SK-N-SH (cell line): Measurements from ENCODE around the gene D2HGDH. TPM values are rescaled to one million over a fixed set of nuclear protein-coding genes. Genes with fewer than 3 reads are reported as not detected.

Experiments
- CTCF ChIA-PET: fragments of 300-600, 350-600 bp; formaldehyde crosslinking; extraction: SDS; loops from one replicate; lab custom pipeline; 2021; lab: Yijun Ruan, JAX
- POLR2A ChIA-PET: fragments of 350-600 bp; sonication (Branson Sonifier 250); formaldehyde crosslinking; extraction: SDS; loops from one replicate; lab custom pipeline; 2020; ENCODE audit warnings: antibody characterized with exemption, inconsistent platforms; lab: Yijun Ruan, JAX
- DNase-seq: peaks from one replicate; pipeline ENCODE4 v3.0.0; 2012
- H2AFZ ChIP-seq: fragments of 200-600 bp; sonication (generic); 2 replicates; pipeline ENCODE4 v1.8.1; 2016; ENCODE audit warnings: antibody characterized with exemption, mild to moderate bottlenecking, low read depth
- H3F3A ChIP-seq: fragments of 200-600 bp; sonication (generic); replicated peaks from 2 replicates; pipeline ENCODE3; 2016; ENCODE audit warnings: antibody characterized with exemption, mild to moderate bottlenecking; ENCODE audit not compliant: insufficient read depth
- H3K27ac ChIP-seq, 2 experiments: fragments of 200-500 bp in 1 of 2; fragments of 200-600 bp in 1 of 2; sonication (Bioruptor generic) in 1 of 2; sonication (generic), shearing (Covaris generic) in 1 of 2; 2 replicates each; pipeline versions ENCODE4 v1.5.1 to v1.6.1; 2014 to 2016; ENCODE audit warnings: low read depth in 2 of 2, inconsistent platforms in 1 of 2, low read length in 1 of 2, mild to moderate bottlenecking in 1 of 2, mixed read lengths in 1 of 2
- H3K27me3 ChIP-seq: fragments of 200-600 bp; sonication (generic), shearing (Covaris generic); 2 replicates; pipeline ENCODE4 v1.6.1; 2016; ENCODE audit warnings: mixed run types; ENCODE audit not compliant: insufficient read depth
- H3K36me3 ChIP-seq, 2 experiments: fragments of 200-500 bp in 1 of 2; fragments of 200-600 bp in 1 of 2; sonication (Bioruptor generic) in 1 of 2; sonication (generic) in 1 of 2; replicated peaks in 1 of 2; 2 replicates each; pipeline versions ENCODE3 to v1.5.1; 2014 to 2016; ENCODE audit warnings: low read length in 1 of 2, mild to moderate bottlenecking in 1 of 2; ENCODE audit not compliant: insufficient read depth in 2 of 2, control insufficient read depth in 1 of 2
- H3K4me1 ChIP-seq, 2 experiments: fragments of 200-500 bp in 1 of 2; fragments of 200-600 bp in 1 of 2; sonication (Bioruptor generic) in 1 of 2; sonication (generic), shearing (Covaris generic) in 1 of 2; 2 replicates each; pipeline versions ENCODE4 v1.5.1 to v1.6.1; 2014 to 2016; ENCODE audit warnings: low read depth in 1 of 2, low read length in 1 of 2, mixed run types in 1 of 2; ENCODE audit not compliant: insufficient read depth in 2 of 2, control insufficient read depth in 1 of 2
- H3K4me2 ChIP-seq: fragments of 200-600 bp; sonication (generic), shearing (Covaris generic); 2 replicates; pipeline ENCODE4 v1.6.1; 2017; ENCODE audit warnings: mixed run types
- H3K4me3 ChIP-seq, 2 experiments: fragments of 200-500 bp in 1 of 2; fragments of 200-600 bp in 1 of 2; sonication (Bioruptor generic) in 1 of 2; sonication (generic), shearing (Covaris generic) in 1 of 2; 2 replicates each; pipeline versions ENCODE4 v1.5.1 to v1.8.1; 2014 to 2016; ENCODE audit warnings: low read depth in 2 of 2, inconsistent platforms in 1 of 2, low read length in 1 of 2, mild to moderate bottlenecking in 1 of 2, mixed read lengths in 1 of 2, moderate library complexity in 1 of 2
- H3K79me2 ChIP-seq: fragments of 200-600 bp; sonication (generic); 2 replicates; pipeline ENCODE4 v1.8.1; 2017; ENCODE audit warnings: mild to moderate bottlenecking; ENCODE audit not compliant: insufficient read depth
- H3K9ac ChIP-seq: fragments of 200-600 bp; sonication (generic); 2 replicates; pipeline ENCODE4 v1.6.1; 2017; ENCODE audit warnings: mixed run types
- H3K9me2 ChIP-seq: fragments of 200-600 bp; sonication (generic); 2 replicates; pipeline ENCODE4 v1.6.1; 2017; ENCODE audit warnings: mixed run types
- H3K9me3 ChIP-seq: fragments of 200-600 bp; sonication (generic); 2 replicates; pipeline ENCODE4 v1.6.1; 2017; ENCODE audit warnings: mixed run types, mild to moderate bottlenecking, moderate library complexity
- H4K20me1 ChIP-seq: fragments of 200-600 bp; sonication (generic); 2 replicates; pipeline ENCODE4 v1.6.1; 2017; ENCODE audit warnings: mild to moderate bottlenecking, mixed run types; ENCODE audit not compliant: insufficient read depth
- CHD2 ChIP-seq: fragments of 150-350 bp; IDR thresholded peaks from 2 replicates; pipeline ENCODE4 v1.6.1; 2018; ENCODE audit warnings: low read length; ENCODE audit not compliant: partially characterized antibody
- EZH2phosphoT487 ChIP-seq: fragments of 200-600 bp; sonication (generic); IDR thresholded peaks from 2 replicates; pipeline ENCODE4 v1.6.1; 2017; ENCODE audit warnings: low read depth, mixed run types, mild to moderate bottlenecking, antibody characterized with exemption, moderate library complexity, borderline replicate concordance
- FOXJ3 ChIP-seq: sonication (generic); formaldehyde crosslinking; IDR thresholded peaks from 2 replicates; pipeline ENCODE4 v1.5.1; 2020; ENCODE audit warnings: mild to moderate bottlenecking, missing genetic modification reagents
- IRF3 ChIP-seq: fragments of 150-350 bp; IDR thresholded peaks from 2 replicates; pipeline ENCODE4 v1.6.1; 2016; ENCODE audit warnings: mild to moderate bottlenecking, low read depth, low read length
- JUND ChIP-seq: IDR thresholded peaks from 2 replicates; pipeline ENCODE4 v1.4.0; 2012
- NFIC ChIP-seq: IDR thresholded peaks from 2 replicates; pipeline ENCODE4 v1.4.0; 2012; ENCODE audit warnings: borderline replicate concordance
- RAD21 ChIP-seq: IDR thresholded peaks from 2 replicates; pipeline ENCODE4 v1.6.1; 2012; ENCODE audit warnings: mild to moderate bottlenecking, low read length
- RCOR1 ChIP-seq: fragments of 150-350 bp; IDR thresholded peaks from 2 replicates; pipeline ENCODE4 v1.6.1; 2017; ENCODE audit warnings: antibody characterized with exemption, low read length
- REST ChIP-seq: IDR thresholded peaks from 2 replicates; pipeline ENCODE4 v1.6.1; 2012; ENCODE audit warnings: mild to moderate bottlenecking, low read depth, low read length, moderate library complexity
- SIN3A ChIP-seq: IDR thresholded peaks from 2 replicates; pipeline ENCODE4 v1.6.1; 2012; ENCODE audit warnings: low read depth, mild to moderate bottlenecking, low read length, moderate library complexity, borderline replicate concordance
- TCF12 ChIP-seq: IDR thresholded peaks from 2 replicates; pipeline ENCODE4 v1.4.0; 2012
- USF2 ChIP-seq: fragments of 150-350 bp; IDR thresholded peaks from 2 replicates; pipeline ENCODE4 v1.6.1; 2017; ENCODE audit warnings: antibody characterized with exemption, low read length, low read depth, borderline replicate concordance
- YY1 ChIP-seq: IDR thresholded peaks from 2 replicates; pipeline ENCODE4 v1.4.0; 2012; ENCODE audit warnings: low read depth, mild to moderate bottlenecking
- ZBTB33 ChIP-seq: IDR thresholded peaks from 2 replicates; pipeline ENCODE4 v1.4.0; 2012; ENCODE audit warnings: low read depth, borderline replicate concordance
- WGBS: methylation state at CpG from one replicate; pipeline ENCODE4 v1.1.6; 2017; ENCODE audit warnings: low lambda C conversion rate; 5-methylcytosine and 5-hydroxymethylcytosine counted together
- polyA plus RNA-seq, 3 experiments: library from polyadenylated mRNA; depleted of rRNA; stranded (reverse); fragments of >200 nt; gene quantifications; 2 replicates each; pipeline ENCODE4 v1.2.3, GENCODE V29; 2012

D2HGDH gene
- polyA plus RNA-seq, 1 of the 3 experiments (the other 2 are of a cell fraction) = 36.3 TPM

- Histone ChIP-seq H3K9me2 (no peaks in the 10 kb centered on the region), H3K9me3 (no peaks in the 10 kb centered on the region), H4K20me1 (no peaks in the 10 kb centered on the region), H2AFZ (no peak overlapping the region), H3K27me3 (no peaks in the 10 kb centered on the region)
- CTCF ChIA-PET = interaction anchor here (1.4 to 2.0 kb wide), 3 partner anchors 68 to 100 kb away, joined by 5 to 7 read pairs (median 5); partner anchors contain the start of genes D2HGDH and ING5
- peak; percentile 29 for DNase-seq
- TF ChIP-seq NFIC (no peak), IRF3 (no peak), TCF12 (no peak), EZH2phosphoT487 (no peak), YY1 (no peak), RAD21 (no peak), REST (no peak), SIN3A (no peak), CHD2 (no peak), FOXJ3 (CRISPR knock-in tag) (no peak), ZBTB33 (no peak), USF2 (no peak), JUND (no peak), RCOR1 (no peak)
- TF ChIP-seq, all 33 proteins: peak for 0
- H3K79me2 ChIP-seq = no peaks in the 10 kb centered on the region
- no peaks in the 10 kb centered on the region for H3F3A ChIP-seq
- no peak overlapping the region for H3K4me3 ChIP-seq
- H3K27ac ChIP-seq = peak overlapping the region in 1 of 2 experiments; percentile 93; a peak in 1 of 4 replicates
- POLR2A ChIA-PET = no interaction called here
- H3K4me1 ChIP-seq = peaks cover 6 to 35% of the 10 kb centered on the region in 2 experiments; a peak in 3 of 4 replicates
- no peak overlapping the region for H3K9ac ChIP-seq
- H3K36me3 ChIP-seq = no peaks in the 10 kb centered on the region
- H3K4me2 ChIP-seq = no peak overlapping the region
- 93% methylated on average over 18 of the region's 32 CpGs for WGBS
Measured at GRCh38 chr2:241802421-241803318, 68.2 kb downstream of the D2HGDH start.
